T-cell (primary cell): Measurements from ENCODE around the gene SMAD5. TPM values are rescaled to one million over a fixed set of nuclear protein-coding genes. Genes with fewer than 3 reads are reported as not detected.

Experiments used
- ATAC-seq, 4 experiments: fragments of 200-7000 bp in 3 of 4; fragments of 150-1000 bp in 1 of 4; cut with Tn5 transposase; replicated peaks in 1 of 4; 1 replicate in 3 of 4; 2 replicates in 1 of 4; pipeline ENCODE4 v1.10.0; 2021; ENCODE audit warnings: moderate library complexity in 3 of 4, mild to moderate bottlenecking in 2 of 4, moderate number of reproducible peaks in 1 of 4
- CTCF ChIA-PET, 2 donors: fragments of 300-600 bp; sonication (Branson Sonifier 250); formaldehyde crosslinking; loops; one replicate each; lab custom pipeline; 2022; ENCODE audit warnings: antibody characterized with exemption in 2 of 2; lab: Charles Lee
- POLR2A ChIA-PET, 2 donors: fragments of 300-600 bp; sonication (Branson Sonifier 250); formaldehyde crosslinking; loops; one replicate each; lab custom pipeline; 2022; ENCODE audit warnings: antibody characterized with exemption in 2 of 2; lab: Charles Lee
- DNase-seq, 35 experiments: peaks; one replicate each; pipeline versions ENCODE4 v3.0.0 to v3.0.0-alpha.2; 2013 to 2023
- H3K27ac ChIP-seq: one replicate; pipeline ENCODE4 v1.5.1; 2013; ENCODE audit warnings: low read length
- H3K27me3 ChIP-seq, 2 experiments: replicated peaks in 1 of 2; 1 replicate in 1 of 2; 2 replicates in 1 of 2; pipeline versions ENCODE4 v1.6.1 to v1.7.0; 2013; ENCODE audit warnings: low read length in 1 of 2, mixed read lengths in 1 of 2; ENCODE audit not compliant: control insufficient read depth in 2 of 2, insufficient read depth in 2 of 2; ENCODE audit errors: extremely low read depth in 1 of 2
- H3K36me3 ChIP-seq, 2 donors: 1 replicate in 1 of 2; 2 replicates in 1 of 2; pipeline versions ENCODE4 v1.6.1 to v1.7.0; 2013; ENCODE audit warnings: low read length in 1 of 2; ENCODE audit not compliant: control insufficient read depth in 2 of 2, insufficient read depth in 1 of 2; ENCODE audit errors: extremely low read depth in 1 of 2
- H3K4me1 ChIP-seq, 2 experiments: 1 replicate in 1 of 2; 2 replicates in 1 of 2; pipeline versions ENCODE4 v1.6.1 to v1.7.0; 2013; ENCODE audit warnings: low read length in 2 of 2, mixed read lengths in 1 of 2; ENCODE audit not compliant: insufficient read depth in 2 of 2, control insufficient read depth in 1 of 2; ENCODE audit errors: extremely low read depth in 1 of 2
- H3K4me3 ChIP-seq, 2 donors: 1 replicate in 1 of 2; 2 replicates in 1 of 2; pipeline versions ENCODE4 v1.5.1 to v1.7.0; 2013; ENCODE audit warnings: mild to moderate bottlenecking in 2 of 2, low read length in 1 of 2, moderate library complexity in 1 of 2; ENCODE audit not compliant: control insufficient read depth in 1 of 2; ENCODE audit errors: extremely low read depth in 1 of 2
- H3K9me3 ChIP-seq: 2 replicates; pipeline ENCODE4 v1.7.0; 2013
- H3K27ac Mint-ChIP-seq, 2 donors: one replicate each; pipeline ENCODE4 v1.8.0; 2020 to 2021; ENCODE audit warnings: mild to moderate bottlenecking in 2 of 2, mixed read lengths in 2 of 2
- H3K27me3 Mint-ChIP-seq, 2 donors: one replicate each; pipeline ENCODE4 v1.8.0; 2021 to 2022; ENCODE audit warnings: mixed read lengths in 2 of 2
- H3K36me3 Mint-ChIP-seq: one replicate; pipeline ENCODE4 v1.8.0; 2021; ENCODE audit warnings: mixed read lengths
- H3K4me1 Mint-ChIP-seq, 3 donors: one replicate each; pipeline ENCODE4 v1.8.0; 2020 to 2022; ENCODE audit warnings: mixed read lengths in 3 of 3, mild to moderate bottlenecking in 1 of 3
- H3K4me3 Mint-ChIP-seq, 3 donors: one replicate each; pipeline ENCODE4 v1.8.0; 2020 to 2022; ENCODE audit warnings: mild to moderate bottlenecking in 3 of 3, mixed read lengths in 3 of 3, moderate library complexity in 3 of 3
- H3K9me3 Mint-ChIP-seq, 3 donors: one replicate each; pipeline ENCODE4 v1.8.0; 2020 to 2022; ENCODE audit warnings: mixed read lengths in 3 of 3
- WGBS: methylation state at CpG from one replicate; pipeline ENCODE4 v1.1.5; 2013; ENCODE audit warnings: missing lambda C conversion rate; ENCODE audit not compliant: insufficient coverage; 5-methylcytosine and 5-hydroxymethylcytosine counted together
- total RNA-seq, 35 experiments: library from RNA in 6 of 35; stranded (reverse) in 6 of 35; fragments of 120-200 nt in 1 of 35; gene quantifications; one replicate each; pipeline versions ENCODE4 v1.2.1 to v1.2.4 and lab custom pipeline; 2013 to 2026

The SMAD5 gene
- total RNA-seq, 5 donors from 2014 or later (not counting 1 experiment from before 2014, with no cell fraction given) = 8.7 to 24.2 (median 18.4) TPM

DNA sequence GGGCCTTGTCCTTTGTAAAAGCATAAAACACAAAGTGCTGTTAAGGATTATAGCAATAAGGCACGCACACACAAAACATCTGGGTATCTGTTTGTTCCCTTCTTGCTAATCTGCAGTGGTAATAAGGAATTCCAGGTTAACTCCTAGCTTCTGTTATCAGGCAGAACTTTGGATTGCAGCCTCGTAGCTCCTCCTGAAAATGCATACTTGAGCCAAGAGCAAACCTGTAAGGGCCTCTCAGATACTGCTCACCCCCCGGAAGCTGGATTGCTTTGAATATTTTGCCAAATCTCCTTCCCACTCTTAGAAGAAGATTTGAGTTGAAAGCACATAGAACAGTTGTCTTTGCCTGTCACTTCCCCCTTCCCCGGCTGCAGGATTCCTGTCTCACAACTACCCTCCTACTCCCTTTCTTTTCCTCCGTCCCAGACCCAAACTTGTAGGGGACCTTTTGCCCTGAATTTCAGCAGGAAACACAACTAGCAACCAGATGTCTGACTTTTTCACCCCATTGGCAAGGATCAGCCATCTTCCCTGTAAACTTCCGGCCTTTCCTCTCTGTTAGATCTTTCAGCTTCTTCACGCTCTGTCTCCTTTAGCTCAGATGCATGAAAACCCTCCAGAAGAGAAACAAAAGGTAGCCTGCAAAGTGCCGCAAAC lies 28.2 kb upstream of the SMAD5 start:
- ATAC-seq (no peak), DNase-seq (no peak)
- no peak overlapping the region for H3K4me3 Mint-ChIP-seq
- H3K27me3 ChIP-seq = peaks cover 0 to 8% of the 10 kb centered on the region in 2 experiments
- no peak overlapping the region for H3K27ac Mint-ChIP-seq
- H3K36me3 ChIP-seq = no peaks in the 10 kb centered on the region
- CTCF ChIA-PET = no interaction called here
- no peaks in the 10 kb centered on the region for H3K4me1 Mint-ChIP-seq
- POLR2A ChIA-PET = no interaction called here
- H3K4me3 ChIP-seq = no peak overlapping the region
- no peaks in the 10 kb centered on the region for H3K4me1 ChIP-seq
- no peaks in the 10 kb centered on the region for H3K36me3 Mint-ChIP-seq
- peaks cover 3 to 9% of the 10 kb centered on the region in 2 donors for H3K27me3 Mint-ChIP-seq
- 67% methylated on average over 4 of the region's 8 CpGs for WGBS
- H3K27ac ChIP-seq = no peak overlapping the region
- no peaks in the 10 kb centered on the region for H3K9me3 ChIP-seq
- H3K9me3 Mint-ChIP-seq = no peaks in the 10 kb centered on the region

DNA sequence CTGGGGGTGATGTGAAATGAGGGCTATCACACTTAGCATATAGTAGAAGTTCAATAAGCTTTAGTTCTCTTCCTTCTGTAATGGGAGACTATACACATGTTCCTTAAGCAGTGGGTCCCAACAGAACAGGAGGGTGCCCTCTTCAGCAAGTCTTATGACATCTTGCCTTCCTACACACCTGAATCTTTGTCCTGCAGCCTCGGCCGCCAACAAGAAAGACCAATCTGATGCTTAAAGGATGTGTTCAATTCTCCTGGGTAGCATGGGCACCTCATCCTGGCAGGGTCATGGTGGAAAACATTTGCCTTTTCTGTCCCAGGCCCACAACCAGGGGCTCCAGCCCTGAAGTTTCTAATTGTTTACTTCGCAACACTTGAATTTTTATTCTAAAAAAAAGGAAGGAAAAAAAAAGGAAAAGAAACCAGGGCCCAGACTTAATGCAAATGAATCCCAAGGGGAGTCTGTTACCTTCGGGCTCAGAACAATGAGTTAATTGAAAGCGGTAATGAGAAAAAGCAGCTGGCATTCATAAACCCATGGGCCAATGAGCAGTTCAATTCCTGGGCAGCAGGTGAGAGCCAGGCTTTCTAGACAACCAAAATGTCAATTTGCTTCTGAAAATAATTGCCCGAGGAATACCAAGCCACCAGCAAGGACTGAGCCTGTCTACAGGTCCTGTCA lies 26.2 kb upstream of the SMAD5 start:
- Mint-ChIP-seq H3K4me3 (no peak overlapping the region), H3K4me1 (no peaks in the 10 kb centered on the region), H3K27me3 (peaks cover 0 to 9% of the 10 kb centered on the region in 2 donors), H3K36me3 (no peaks in the 10 kb centered on the region), H3K9me3 (no peaks in the 10 kb centered on the region), H3K27ac (no peak overlapping the region)
- WGBS = 93% methylated on average over 5 of the region's 6 CpGs
- no peak for DNase-seq
- no peaks in the 10 kb centered on the region for H3K9me3 ChIP-seq
- no peak overlapping the region for H3K4me3 ChIP-seq
- ChIA-PET POLR2A (no interaction called here), CTCF (no interaction called here)
- no peak for ATAC-seq
- no peak overlapping the region for H3K27ac ChIP-seq
- H3K36me3 ChIP-seq = no peaks in the 10 kb centered on the region
- peaks cover 0 to 8% of the 10 kb centered on the region in 2 experiments for H3K27me3 ChIP-seq
- H3K4me1 ChIP-seq = no peaks in the 10 kb centered on the region

DNA sequence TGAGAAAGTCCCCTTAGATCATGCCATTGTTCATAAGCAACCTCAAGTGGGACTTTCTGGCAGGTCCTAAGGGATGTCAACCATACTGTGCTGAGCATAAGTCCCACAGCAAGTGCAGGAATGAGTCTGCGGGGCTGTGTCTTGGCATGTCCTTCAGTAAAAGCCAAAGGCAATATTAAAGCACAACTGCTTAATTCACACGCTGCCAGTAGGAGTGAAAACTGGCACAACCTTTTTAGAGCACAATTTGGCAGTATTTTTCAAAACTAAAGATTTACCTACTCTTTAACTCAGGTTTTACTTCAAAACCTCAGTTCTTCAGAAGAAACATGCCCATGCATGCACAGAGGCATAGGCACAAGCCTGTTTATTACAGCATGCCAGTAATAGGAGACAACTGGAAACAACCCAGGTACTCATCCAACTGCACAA lies 24.4 kb upstream of the SMAD5 start:
- H3K36me3 Mint-ChIP-seq = no peaks in the 10 kb centered on the region
- Histone ChIP-seq H3K27me3 (peaks cover 0 to 12% of the 10 kb centered on the region in 2 experiments), H3K4me1 (no peaks in the 10 kb centered on the region), H3K27ac (no peak overlapping the region), H3K9me3 (no peaks in the 10 kb centered on the region), H3K4me3 (no peak overlapping the region), H3K36me3 (no peaks in the 10 kb centered on the region)
- ChIA-PET POLR2A (no interaction called here), CTCF (no interaction called here)
- no peak for ATAC-seq
- H3K27me3 Mint-ChIP-seq = peaks cover 2 to 16% of the 10 kb centered on the region in 2 donors
- WGBS = no CpG with 5 or more reads among the region's 2 CpGs
- no peak overlapping the region for H3K4me3 Mint-ChIP-seq
- no peaks in the 10 kb centered on the region for H3K9me3 Mint-ChIP-seq
- no peaks in the 10 kb centered on the region for H3K4me1 Mint-ChIP-seq
- DNase-seq = no peak
- H3K27ac Mint-ChIP-seq = no peak overlapping the region

DNA sequence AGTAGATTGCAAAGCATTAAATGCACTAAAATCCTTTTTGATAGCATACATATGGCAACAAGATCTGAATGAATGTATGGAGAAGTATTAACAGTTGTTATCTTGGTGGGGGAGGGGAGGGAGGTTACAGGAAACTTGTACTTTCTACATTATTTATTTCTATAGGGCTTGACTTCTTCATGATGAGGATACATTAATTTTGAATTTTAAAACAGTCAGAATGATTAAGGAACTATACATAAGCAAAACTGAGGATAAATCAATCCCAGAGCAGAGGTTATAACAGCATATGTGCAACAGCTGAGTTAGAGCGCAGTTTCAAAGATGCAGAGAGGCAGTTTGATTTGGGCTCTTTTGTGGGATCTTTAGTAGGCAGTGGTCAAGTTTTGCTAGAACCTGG lies 23.9 kb upstream of the SMAD5 start:
- H3K4me3 ChIP-seq = no peak overlapping the region
- peaks cover 4 to 18% of the 10 kb centered on the region in 2 donors for H3K27me3 Mint-ChIP-seq
- peaks cover 0 to 12% of the 10 kb centered on the region in 2 experiments for H3K27me3 ChIP-seq
- H3K36me3 ChIP-seq = no peaks in the 10 kb centered on the region
- no peak overlapping the region for H3K27ac Mint-ChIP-seq
- DNase-seq (no peak), ATAC-seq (no peak)
- no peak overlapping the region for H3K4me3 Mint-ChIP-seq
- WGBS = 86% methylated on average over 1 of the region's 1 CpG
- no peaks in the 10 kb centered on the region for H3K4me1 ChIP-seq
- CTCF ChIA-PET = no interaction called here
- no peaks in the 10 kb centered on the region for H3K9me3 Mint-ChIP-seq
- no peaks in the 10 kb centered on the region for H3K9me3 ChIP-seq
- POLR2A ChIA-PET = no interaction called here
- no peaks in the 10 kb centered on the region for H3K4me1 Mint-ChIP-seq
- H3K36me3 Mint-ChIP-seq = no peaks in the 10 kb centered on the region
- H3K27ac ChIP-seq = no peak overlapping the region

DNA sequence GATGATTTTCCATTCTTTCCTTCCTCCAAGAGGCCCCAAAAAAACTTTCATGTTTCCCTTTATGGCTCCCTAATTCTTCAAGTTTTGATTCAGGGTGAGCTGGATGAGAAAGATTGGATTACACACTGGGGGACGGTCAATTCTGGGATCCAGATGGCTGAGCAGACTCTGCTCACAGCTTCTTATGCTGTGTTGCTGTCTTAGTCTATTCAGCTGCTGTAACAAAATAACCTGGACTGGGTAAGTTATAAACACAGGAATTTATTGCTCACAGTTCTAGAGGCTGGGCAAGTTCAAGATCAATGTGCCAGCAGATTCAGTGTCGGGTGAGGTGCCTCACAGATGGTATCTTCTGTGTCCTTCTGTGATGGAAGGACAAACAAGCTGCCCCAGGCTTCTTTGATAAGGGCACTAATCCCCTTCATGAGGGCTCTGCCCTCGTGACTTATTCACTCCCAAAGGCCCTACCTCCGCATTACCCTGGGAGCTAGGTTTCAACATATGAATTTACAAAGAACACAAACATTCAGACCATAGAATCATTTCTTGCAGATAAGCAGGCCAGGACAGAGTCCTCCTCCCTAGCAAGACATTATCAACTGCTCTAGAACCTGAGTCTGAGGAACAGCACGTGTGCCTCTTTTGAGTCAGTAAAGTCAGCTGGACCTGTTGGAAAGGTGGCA lies 23.1 kb upstream of the SMAD5 start:
- Histone ChIP-seq H3K27ac (no peak overlapping the region), H3K4me1 (no peaks in the 10 kb centered on the region), H3K4me3 (no peak overlapping the region), H3K27me3 (peaks cover 0 to 15% of the 10 kb centered on the region in 2 experiments), H3K36me3 (no peaks in the 10 kb centered on the region), H3K9me3 (no peaks in the 10 kb centered on the region)
- ChIA-PET POLR2A (interaction anchor here in 1 of 2 donors (0.7 kb wide), 1 partner anchor 45 kb away, joined by 3 read pairs; no protein-coding TSS in a partner anchor), CTCF (interaction anchor here in 1 of 2 donors (0.8 kb wide), 1 partner anchor 16 kb away, joined by 3 read pairs; no protein-coding TSS in a partner anchor)
- no peak overlapping the region for H3K27ac Mint-ChIP-seq
- DNase-seq (no peak), ATAC-seq (no peak)
- no peaks in the 10 kb centered on the region for H3K9me3 Mint-ChIP-seq
- H3K36me3 Mint-ChIP-seq = no peaks in the 10 kb centered on the region
- H3K4me3 Mint-ChIP-seq = no peak overlapping the region
- H3K27me3 Mint-ChIP-seq = peaks cover 4 to 17% of the 10 kb centered on the region in 2 donors
- whole genome bisulfite sequencing = 83% methylated on average over 4 of the region's 5 CpGs
- no peaks in the 10 kb centered on the region for H3K4me1 Mint-ChIP-seq

DNA sequence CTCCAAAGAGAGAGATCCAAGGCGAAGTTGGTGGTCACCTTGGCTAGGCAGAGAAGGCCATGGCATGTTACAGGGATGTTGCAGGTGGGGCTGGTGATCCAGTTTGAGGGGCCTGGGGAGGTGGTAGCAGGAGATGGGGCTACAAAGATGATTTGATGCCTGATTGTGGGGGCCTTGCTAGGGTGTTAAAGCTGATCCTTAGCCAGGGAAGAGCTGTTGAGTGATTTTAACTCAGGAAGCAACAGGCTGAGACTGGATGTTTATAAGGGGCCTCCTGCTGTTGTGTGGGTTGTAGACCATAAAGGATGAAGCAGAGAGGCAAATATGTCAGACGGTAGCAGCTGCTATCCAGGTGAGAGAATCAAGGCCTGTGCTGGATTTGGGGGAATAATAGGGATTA lies 19.0 kb upstream of the SMAD5 start:
- Mint-ChIP-seq H3K36me3 (no peaks in the 10 kb centered on the region), H3K27me3 (peaks cover 11 to 12% of the 10 kb centered on the region in 2 donors), H3K27ac (no peak overlapping the region), H3K9me3 (no peaks in the 10 kb centered on the region), H3K4me3 (no peak overlapping the region), H3K4me1 (no peaks in the 10 kb centered on the region)
- no peaks in the 10 kb centered on the region for H3K4me1 ChIP-seq
- no peak overlapping the region for H3K4me3 ChIP-seq
- H3K27me3 ChIP-seq = peaks cover 2 to 16% of the 10 kb centered on the region in 2 experiments
- ChIA-PET POLR2A (no interaction called here), CTCF (no interaction called here)
- no peak overlapping the region for H3K27ac ChIP-seq
- 75% methylated on average over 1 of the region's 2 CpGs for WGBS
- ATAC-seq = no peak
- DNase-seq = no peak
- H3K36me3 ChIP-seq = no peaks in the 10 kb centered on the region
- H3K9me3 ChIP-seq = no peaks in the 10 kb centered on the region
